GM18499 (cell line): ENCODE results near the gene ANKRD13A.
A peak's percentile ranks its signal among the peaks of the same experiment; 100 is the strongest.
"Not testable (repeated sequence)": the region's sequence is repeated elsewhere in the genome, so short reads cannot be mapped to it uniquely, and the experiment has no call there.

Source experiments
- ATAC-seq: cut with Tn5 transposase; IDR thresholded peaks from one replicate; pipeline ENCODE4 v1.9.1; 2021; ENCODE audit warnings: moderate number of reproducible peaks; ENCODE audit not compliant: insufficient read depth, unreplicated experiment

ANKRD13A gene

DNA sequence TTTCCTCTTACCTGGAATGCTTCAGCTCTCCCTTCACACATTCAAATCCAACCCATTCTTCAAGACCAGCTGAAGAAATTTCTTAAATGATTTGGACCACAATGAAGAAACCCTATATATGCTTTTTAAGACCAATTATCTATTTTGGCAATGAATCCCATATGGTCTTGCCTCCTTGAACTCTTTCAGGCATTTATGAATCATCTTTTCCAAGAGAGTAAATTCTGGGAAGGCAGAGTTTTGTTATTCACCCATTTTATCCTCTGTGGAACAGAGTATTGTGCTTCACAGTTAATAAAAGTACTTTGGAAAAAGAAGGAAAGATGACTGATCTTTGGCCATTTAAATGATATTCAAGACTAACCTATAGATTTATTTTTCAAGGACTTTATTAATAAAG is 17.0 kb upstream of the ANKRD13A start:
- ATAC-seq, result no peak

DNA sequence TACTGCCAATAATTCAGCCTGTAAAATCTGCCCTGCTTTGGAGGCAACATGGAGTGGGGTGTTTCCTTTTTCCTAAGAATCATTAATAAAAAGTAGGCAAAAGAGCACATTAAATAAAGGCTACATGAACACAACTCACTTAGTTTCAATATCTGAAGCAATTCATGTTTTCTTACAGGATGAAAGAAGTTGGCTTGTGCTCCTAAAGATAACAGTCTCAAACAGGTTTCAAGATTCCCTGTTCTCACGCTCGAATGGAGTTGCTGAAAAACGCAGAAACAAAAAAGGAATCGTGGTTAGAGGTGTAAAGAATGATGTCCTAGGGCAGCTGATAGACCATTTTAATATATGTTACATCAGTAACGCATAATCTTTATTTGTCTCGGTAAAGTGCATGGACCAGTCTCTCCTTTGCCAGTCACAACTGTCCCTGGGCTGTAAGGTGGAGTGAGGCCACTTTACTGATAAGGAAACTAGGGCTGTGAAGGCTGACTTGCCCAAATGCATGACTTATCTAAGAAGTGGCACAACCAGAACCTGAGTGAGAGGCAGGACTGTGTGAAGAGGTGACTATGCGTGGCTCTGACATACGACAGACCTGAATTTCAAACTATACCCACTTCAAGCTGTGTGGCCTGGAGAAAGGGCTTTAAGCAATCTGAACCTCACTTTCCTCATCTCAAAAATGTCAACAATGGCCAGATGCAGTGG is 15.6 kb upstream of the ANKRD13A start:
- ATAC-seq, result no peak

DNA sequence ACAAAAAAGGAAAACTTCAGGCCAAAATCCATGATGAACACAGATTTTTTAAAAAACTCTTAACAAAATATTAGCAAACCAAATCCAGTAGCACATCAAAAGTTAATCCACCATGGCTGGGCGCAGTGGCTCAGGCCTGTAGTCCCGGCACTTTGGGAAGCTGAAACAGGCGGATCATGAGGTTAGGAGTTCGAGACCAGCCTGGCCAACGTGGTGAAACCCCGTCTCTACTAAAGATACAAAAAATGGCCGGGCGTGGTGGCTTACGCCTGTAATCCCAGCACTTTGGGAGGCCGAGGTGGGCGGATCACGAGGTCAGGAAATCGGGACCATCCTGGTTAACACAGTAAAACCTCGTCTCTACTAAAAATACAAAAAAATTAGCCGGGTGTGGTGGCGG is 13.0 kb upstream of the ANKRD13A start:
- ATAC-seq, result not testable (repeated sequence)

DNA sequence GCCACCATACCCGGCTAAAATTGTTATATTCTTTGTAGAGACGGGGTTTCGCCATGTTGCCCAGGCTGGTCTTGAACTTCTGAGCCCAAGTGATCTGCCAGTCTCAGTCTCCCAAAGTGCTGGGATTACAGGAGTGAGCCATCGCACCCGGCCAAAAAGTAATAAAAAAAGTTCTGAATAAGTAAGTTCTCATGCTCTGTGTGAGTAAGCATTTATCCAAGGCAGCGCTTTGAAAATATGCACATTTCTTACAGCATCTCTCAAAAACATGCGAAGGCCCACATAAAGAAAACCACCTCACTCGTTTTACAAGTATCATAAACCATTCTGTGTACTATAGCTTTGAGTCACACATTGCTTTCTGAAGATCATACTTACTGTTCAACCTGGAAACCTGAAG is 11.6 kb upstream of the ANKRD13A start:
- ATAC-seq, result no peak

DNA sequence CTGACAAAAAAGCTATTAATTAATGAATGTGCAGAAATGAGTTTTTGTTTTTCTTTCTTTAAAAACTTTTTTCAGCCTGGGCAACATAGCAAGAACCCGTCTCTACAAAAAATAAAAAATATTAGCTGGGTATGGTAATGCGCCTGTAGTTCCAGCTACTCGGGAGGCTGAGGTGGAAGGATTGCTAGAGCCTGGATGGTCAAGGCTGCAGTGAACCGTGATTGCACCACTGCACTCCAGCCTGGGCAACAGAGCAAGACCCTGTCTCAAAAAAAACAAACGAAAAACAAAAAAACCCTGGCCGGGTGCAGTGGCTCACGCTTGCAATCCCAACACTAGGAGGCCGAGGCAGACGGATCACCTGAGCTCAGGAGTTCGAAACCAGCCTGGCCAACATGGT is 11.0 kb upstream of the ANKRD13A start:
- ATAC-seq, result no peak

DNA sequence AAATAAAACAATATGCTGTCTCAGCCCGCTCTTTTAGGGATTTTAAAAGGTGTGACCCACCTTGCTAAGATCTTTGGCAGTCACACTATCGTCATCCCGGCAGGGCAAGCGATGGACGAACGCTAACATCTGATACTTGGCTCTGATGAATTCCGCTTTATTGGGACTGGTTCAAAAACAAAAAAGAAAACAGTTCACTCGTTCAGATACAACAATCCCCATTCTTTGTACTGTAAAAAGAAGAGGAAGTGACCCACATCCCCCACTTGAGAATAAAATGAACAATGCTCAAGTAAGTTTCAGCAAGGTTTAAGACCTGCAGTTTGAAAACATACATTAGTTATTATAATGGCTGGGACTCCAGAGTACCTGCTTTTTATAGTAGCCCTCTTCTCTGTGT is 10.3 kb upstream of the ANKRD13A start:
- no peak for ATAC-seq

DNA sequence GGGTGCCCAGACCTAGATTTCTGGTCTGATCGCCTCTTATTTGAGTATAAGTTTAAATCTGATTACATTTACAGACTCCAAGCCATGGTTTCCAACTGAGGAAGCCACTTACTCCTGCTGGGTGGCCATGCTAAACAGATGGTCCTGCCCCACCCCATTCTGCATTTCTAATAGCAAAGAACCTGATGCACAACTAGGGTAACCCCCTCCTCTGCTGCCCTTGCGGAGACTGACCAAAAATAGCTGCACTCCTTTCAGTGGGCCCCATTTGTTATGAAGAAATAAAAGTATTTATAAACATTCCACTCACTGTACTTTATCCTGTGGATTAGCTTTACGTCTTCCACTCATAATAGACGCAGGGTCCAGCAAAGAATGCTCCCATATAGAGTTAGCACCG is 9.8 kb upstream of the ANKRD13A start:
- ATAC-seq, result no peak

DNA sequence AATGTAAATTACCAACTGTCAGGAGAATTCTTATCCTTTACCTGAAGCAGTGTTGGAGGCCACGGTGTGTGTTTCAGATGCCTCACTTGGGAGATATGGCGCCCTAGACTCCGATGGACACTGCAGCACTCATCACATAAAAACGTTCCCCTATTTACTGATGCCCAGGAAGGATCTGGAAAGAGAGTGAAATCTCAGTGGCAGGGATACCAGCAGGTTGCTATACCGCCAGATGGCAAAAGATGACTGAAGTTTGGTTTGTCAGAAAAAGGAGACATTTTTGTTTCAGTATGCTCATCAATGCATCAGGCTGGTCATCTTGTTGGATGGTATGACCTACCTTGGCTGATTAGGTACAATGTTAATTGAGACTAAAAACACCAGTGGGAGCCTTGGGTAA is 7.6 kb upstream of the ANKRD13A start:
- no peak for ATAC-seq

DNA sequence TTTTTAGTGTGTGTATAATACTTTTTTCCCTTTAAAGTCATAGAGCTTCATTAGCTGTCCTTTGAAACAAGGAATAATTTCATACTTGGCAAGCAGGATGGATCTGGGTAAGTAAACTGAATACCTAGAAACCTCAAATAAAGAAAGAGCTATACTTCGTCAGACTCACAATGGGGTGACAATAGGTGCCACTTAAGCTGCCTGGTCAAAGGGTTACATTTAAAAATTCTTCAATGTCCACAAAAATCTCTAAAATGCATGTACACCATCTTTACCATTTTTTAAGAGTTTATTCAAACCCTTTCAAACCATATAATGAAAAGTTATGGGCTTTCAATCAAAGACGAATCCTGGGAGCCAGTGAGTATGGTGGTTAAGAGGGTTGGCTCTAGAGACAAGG is 6.1 kb upstream of the ANKRD13A start:
- no peak for ATAC-seq

DNA sequence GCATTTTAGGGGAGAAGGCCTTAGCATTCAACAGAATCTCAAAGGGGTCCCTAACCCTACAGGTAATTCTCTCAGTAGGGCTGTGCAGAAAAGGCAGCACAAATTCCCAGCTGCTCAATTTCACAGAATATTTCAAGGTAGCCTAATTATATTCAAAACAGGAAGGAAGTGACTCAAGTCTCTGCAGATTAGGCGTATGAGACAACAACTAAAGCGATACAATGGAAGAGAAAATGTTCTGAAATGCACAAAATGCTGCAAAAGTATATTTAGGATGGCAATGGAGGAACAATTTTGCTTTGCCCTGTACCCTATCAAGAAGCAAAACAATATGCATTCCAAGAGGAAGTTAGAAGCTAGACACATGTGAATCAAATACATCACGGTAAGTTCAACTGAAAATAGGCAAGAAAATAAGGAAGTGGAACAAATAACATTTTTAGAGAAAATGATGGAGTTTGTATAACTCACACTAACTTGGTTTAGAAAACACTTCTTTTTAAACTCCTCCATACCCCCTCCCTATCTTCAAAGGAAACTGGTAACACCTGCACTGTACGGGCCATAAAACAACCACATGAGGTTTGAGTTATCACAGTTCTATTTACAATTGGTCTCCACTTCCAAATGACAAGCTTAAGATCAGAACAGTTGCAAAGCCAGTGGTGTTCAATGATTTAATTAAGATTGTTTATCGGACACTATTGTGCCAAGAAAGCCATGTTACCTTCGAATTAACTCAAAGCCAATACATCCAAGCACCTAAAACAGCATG is 4.6 kb upstream of the ANKRD13A start:
- ATAC-seq, result no peak

DNA sequence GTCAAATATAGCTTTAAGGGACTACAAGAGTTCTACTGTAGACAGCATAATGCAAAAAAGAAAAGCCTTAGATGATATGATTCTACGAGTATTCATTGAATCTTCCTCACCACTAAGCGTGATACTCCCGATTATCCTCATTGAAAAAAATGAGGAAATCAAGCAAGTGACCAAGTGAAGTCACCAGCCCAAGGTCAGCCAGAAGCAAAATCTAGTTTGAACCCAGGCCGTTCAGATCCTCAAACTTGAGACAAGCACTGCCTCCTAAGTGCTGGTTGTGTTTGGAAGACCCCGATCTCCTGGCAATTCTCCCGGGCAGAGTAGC is 3.9 kb upstream of the ANKRD13A start:
- ATAC-seq, result no peak

DNA sequence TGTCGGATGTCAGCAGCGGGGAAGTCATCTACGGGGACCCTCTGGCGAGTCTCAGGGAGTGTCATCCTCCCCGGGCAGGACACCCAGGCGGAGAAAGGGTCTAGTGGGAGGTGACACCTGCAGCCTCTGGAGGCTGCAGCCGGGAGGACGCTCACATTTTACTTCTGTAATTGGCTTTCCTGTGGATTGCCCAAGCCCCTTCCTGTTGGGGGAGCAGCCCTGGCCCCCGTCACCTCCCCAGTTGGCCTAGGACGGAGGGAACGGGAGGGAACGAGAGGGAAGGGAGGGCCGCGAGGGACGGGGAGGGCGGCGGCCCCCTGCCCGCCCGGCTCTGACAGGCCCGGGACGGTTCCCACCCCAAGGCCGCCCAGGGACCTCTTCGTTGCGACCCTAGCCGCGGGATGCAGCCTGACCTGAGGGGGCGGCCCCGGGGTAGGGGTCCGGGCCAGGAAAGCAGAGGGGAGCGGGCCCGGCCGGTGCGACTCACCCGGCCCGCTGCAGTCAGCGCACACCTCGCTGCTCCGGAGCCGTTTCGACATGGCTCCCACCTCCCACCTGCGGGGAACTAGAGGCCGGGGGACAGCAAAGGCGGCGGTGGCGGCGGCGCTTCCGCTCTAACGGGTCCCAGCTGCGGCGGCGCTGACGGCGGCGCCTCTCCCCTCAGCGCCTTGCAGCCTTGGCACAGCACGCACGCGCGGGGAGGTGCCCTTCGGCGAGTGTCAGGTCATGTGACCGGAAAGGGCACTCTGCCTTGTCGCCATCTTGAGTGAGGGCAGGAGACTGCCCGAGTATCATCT is 3.3 kb upstream of the ANKRD13A start, which contains the start of gene GIT2:
GIT2 (minus strand) TSS at position 683 of the 797 bp plus-strand sequence; CDS start at position 539, 144 bp downstream.
- ATAC-seq, result no peak

DNA sequence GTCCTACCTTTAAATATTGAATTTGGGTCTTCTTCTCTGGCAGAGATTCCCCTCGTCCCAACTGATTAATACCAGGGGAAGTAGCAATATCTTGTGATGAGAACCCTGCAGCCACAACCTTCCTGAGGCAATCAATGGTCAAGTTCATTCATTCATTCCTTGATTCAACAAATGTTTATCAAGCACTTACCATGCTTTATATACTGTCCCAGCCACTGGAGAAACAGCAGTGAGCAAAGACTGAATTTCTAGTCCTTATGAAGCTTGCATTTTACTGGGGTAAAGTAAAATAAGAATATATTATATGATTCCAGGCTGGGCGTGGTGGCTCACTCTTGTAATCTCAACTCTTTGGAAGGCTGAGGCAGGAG is 2.8 kb upstream of the ANKRD13A start:
- ATAC-seq, result no peak

DNA sequence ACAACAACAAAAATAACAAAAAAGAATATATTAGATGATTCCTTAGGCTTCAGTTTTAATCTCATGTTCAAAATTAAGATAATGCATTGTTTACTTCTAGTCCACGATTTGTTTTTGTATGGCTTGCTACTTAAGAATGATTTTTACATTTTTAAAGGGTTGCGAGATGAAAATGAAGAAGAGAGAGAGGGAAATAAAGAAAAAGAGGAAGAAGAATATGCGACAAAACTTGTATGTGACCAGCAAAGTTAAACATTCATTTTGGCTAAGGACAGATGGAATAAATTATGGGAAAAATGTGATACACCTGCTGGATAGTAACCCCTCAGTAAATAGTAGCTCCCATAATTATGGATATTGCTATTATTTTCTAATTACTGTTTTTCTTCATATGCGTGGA is 1.8 kb upstream of the ANKRD13A start:
- no peak for ATAC-seq

DNA sequence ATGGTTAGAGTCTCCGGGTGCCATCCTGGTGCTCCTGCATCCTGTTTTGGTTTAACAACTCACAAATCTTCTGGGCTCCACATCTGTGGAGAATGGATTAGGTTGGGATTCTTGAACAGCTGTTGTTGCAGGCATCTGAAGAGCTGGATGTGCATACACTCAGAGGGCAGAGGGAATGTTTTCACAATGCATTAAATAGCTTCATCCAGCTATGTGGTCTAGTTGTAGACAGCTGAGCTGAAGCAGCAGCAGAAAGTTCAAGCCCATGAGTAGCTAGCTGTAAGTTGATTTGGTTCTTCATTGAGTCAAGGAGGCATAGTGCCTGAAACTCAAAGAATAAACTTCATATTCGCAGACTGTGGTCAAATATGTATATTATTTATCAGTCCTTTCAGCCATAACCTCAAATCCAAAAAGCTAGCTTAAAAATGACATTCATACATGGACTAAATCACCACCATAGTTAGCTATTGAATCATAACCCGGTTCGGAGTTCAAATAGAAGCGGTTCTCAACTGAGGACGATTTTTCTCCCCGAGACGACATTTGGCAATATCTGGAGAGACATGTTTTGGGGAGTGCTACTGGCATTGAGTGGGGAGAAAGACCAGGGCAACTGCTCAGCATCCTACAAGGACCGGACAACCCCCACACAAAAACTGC is 858 bp upstream of the ANKRD13A start:
- ATAC-seq, result no peak

DNA sequence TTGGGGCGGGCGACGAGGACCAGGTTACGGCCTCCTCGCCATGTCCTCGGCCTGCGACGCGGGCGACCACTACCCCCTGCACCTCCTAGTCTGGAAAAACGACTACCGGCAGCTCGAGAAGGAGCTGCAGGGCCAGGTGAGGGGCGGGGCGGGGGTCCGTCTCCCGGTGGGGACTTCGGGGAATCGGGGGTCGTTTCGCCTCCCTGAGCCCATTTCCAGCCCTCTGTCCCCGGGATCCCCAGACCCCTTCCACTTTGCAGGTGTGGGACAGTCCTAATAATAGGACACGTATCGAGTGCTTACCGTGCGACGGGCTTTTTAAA is 380 bp downstream of the ANKRD13A start:
- ATAC-seq, result no peak

DNA sequence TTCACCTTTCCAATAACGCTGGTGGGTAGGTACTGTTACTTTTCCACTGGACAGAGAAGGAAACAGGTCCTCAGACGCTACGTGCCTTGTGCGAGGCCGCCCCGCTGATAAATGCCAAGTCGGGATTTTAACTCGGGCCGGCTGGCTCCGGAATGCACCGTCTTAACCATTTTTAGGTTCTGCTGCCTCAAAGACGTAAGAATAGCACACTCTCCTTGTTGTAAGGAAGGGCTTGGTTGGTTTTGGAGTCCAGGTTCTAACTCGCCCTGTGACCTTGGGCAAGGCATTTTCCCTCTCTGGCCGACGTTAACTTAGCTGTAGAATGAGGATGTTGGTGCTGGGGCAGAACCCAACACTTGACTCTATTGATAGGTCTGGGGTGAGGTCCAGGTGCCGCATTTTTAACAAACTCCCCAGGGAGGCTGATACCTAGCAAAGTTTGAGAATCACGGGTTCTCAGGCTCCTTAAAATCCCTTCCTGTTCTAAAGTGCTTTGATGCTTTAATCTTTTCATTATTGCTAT is 814 bp downstream of the ANKRD13A start:
- ATAC-seq, result no peak

DNA sequence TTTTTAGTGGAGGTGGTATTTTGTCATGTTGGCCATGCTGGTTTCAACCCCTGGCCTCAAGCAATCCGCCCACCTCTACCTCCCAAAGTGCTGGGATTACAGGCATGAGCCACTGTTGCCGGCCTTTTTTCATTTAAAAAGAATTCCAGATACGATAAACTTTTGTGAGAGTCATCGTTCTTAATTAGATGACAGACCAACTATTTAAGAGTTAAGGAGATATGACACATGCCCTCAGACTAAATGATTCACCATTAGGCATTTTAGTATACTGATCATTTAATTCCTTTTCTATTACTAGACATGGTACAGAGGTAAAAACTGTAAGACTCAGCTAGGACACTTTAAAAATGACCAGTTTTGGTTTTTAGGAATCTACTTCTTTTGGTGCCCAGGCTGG is 2.4 kb downstream of the ANKRD13A start:
- no peak for ATAC-seq

DNA sequence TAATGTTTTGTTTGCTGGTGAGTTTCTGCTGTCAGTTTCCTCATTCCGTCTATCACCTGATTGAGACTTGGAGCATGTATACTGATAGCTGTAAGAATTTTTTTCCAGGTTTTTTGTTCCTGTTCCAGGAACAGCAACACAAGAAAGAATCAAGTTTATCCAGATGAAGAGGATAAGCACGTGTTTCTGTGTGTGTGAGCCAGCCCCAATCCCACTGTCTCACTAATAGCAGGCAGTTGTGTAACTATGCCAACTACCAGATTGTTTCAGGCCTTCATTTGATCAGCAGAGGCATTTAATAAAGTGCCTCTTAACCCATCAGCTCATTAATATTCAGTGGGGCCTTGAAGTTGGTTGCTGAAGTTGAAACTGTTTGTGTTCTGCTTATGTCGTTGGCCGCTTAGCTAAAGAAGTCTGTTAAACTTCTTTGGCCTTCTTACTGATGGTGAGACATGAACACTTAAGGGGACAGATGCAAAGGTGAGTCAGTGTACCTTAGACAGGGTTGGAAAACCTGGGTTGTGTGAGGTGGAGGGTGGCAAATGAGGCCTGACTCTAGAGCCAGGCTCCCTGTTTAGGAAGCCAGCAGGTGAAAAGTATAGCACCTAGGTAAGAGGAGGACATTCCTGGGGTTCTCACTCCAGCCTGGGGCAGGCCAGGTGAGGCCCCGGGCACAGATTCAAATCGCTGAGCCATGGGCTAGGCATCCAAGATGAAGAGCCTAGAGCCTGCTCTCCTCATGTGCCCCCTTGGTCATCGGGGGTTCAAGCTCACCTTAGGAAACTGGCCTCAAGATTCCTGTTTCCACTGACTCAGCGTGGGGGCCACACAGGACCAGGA is 3.7 kb downstream of the ANKRD13A start:
- ATAC-seq, result no peak

DNA sequence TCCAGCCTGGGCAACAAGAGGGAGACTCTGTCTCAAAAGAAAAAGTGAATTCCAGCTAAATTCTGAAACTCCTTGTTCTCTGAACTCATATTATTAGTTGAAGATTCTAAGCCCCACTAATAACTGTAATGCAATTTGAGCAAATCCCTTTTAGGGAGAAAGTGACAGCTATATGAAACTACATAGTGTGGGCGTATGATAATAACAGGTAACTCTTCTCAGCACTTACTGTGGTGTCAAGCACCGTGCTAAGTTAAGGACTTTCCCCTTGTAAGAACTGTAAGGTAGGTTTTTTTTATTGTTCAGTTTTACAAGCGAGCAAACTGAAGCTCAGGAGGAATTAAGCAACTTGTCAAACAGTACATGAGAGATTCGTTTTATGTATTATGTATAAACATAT is 5.4 kb downstream of the ANKRD13A start:
- ATAC-seq, result peak; percentile 42
